Measurements from ENCODE around the gene TP53I11. TPM values are rescaled to one million over a fixed set of nuclear protein-coding genes. Genes with fewer than 3 reads are reported as not detected.

Gene TP53I11
- total RNA-seq, 1 donor from 2014 or later, result 23.1 TPM

DNA sequence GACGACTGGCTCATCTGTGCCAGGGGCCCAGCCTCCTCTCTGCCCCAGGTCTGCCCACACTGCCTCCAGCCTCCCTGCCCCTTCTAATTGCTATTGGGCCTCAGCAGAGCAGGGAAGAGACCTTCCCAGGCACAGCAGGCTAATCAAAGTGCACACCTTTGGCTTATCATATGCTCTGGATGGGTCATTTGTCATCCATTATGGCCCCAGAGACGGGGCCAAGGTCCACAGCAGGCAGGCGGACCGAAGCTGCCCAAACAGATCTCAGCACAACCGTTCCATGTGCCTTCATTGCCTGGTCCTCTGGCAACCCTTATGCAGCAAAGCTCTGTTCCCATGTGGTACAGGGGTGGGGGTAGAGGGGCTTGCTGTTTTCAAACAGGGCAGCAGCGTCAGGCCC is 66.6 kb downstream of the TP53I11 start:
- H3K4me3 Mint-ChIP-seq, result peak overlapping the region; percentile 43
- H3K27ac Mint-ChIP-seq, result no peak overlapping the region
- no peak overlapping the region for H3K27ac ChIP-seq
- peaks cover 2% of the 10 kb centered on the region for H3K36me3 Mint-ChIP-seq
- no peak overlapping the region for H3K9ac ChIP-seq
- H4K20me1 ChIP-seq (ENCODE audit: low read depth), result peaks cover 32% of the 10 kb centered on the region
- H3K27me3 ChIP-seq, result peaks cover 18% of the 10 kb centered on the region
- no peaks in the 10 kb centered on the region for H3K27me3 Mint-ChIP-seq (ENCODE audit: insufficient read depth, low read depth)
- peaks cover 67% of the 10 kb centered on the region for H3K4me1 ChIP-seq
- H3K4me3 ChIP-seq, result no peak overlapping the region
- no peak overlapping the region for H3K4me2 ChIP-seq
- peaks cover 25% of the 10 kb centered on the region for H3F3A ChIP-seq (ENCODE audit: low read depth)
- H3K4me1 Mint-ChIP-seq, result peaks cover 83% of the 10 kb centered on the region
- no peaks in the 10 kb centered on the region for H3K79me2 ChIP-seq (ENCODE audit: low read depth)
- no peaks in the 10 kb centered on the region for H3K36me3 ChIP-seq
- no peaks in the 10 kb centered on the region for H3K9me3 ChIP-seq (ENCODE audit: low read depth)
- no peak overlapping the region for H2AFZ ChIP-seq (replicated peaks)
- H3K9me3 Mint-ChIP-seq, result no peaks in the 10 kb centered on the region
- DNase-seq (ENCODE audit: low spot score), result no peak
- no peak for TF ChIP-seq EZH2phosphoT487 (IDR thresholded peaks at IDR 0.05)
- no peak for TF ChIP-seq EZH2 (IDR thresholded peaks at IDR 0.05)
- no peak for TF ChIP-seq CTCF (IDR thresholded peaks at IDR 0.05)

DNA sequence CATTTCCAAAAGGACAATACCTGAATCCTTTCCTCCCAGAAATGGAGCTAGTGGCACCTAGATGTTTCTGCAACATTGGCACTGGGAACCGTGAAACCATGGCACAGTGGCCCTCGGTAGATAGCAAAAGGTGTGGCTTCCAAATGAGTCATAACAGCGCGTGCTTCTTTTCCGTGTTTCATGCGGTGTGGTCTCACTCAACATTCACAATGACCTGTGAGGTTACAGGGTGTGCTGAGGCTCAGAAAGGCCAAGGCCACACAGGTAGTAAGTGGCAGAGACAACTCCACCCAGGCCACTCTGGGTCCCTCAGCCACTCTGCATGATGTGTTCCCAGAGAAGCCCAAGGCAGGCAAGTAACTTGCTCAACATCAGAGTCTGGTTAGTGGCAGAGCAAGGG is 67.4 kb downstream of the TP53I11 start:
- Histone ChIP-seq H3K4me2 (no peak overlapping the region), H3F3A (ENCODE audit: low read depth) (peaks cover 32% of the 10 kb centered on the region), H3K36me3 (no peaks in the 10 kb centered on the region), H3K4me3 (no peak overlapping the region), H3K4me1 (peaks cover 74% of the 10 kb centered on the region), H3K9ac (no peak overlapping the region), H4K20me1 (ENCODE audit: low read depth) (peaks cover 33% of the 10 kb centered on the region), H2AFZ (replicated peaks) (no peak overlapping the region), H3K27ac (no peak overlapping the region), H3K27me3 (peaks cover 22% of the 10 kb centered on the region), H3K79me2 (ENCODE audit: low read depth) (no peaks in the 10 kb centered on the region), H3K9me3 (ENCODE audit: low read depth) (no peaks in the 10 kb centered on the region)
- peaks cover 2% of the 10 kb centered on the region for H3K36me3 Mint-ChIP-seq
- H3K9me3 Mint-ChIP-seq, result no peaks in the 10 kb centered on the region
- H3K27ac Mint-ChIP-seq, result peak overlapping the region; percentile 84
- TF ChIP-seq CTCF (IDR thresholded peaks at IDR 0.05), result no peak
- no peak for TF ChIP-seq EZH2 (IDR thresholded peaks at IDR 0.05)
- TF ChIP-seq EZH2phosphoT487 (IDR thresholded peaks at IDR 0.05), result no peak
- H3K4me3 Mint-ChIP-seq, result no peak overlapping the region
- DNase-seq (ENCODE audit: low spot score), result no peak
- H3K27me3 Mint-ChIP-seq (ENCODE audit: insufficient read depth, low read depth), result no peaks in the 10 kb centered on the region
- peaks cover 75% of the 10 kb centered on the region for H3K4me1 Mint-ChIP-seq

Other genes with a start within 250 kb of the TP53I11 start
- gene TSPAN18, start 223.9 kb downstream of the TP53I11 start, total RNA-seq (ENCODE audit: low replicate concordance), result 16.5 and 33.0 TPM in 2 replicates
- gene PRDM11, start 195.8 kb upstream of the TP53I11 start, total RNA-seq (ENCODE audit: low replicate concordance), result 1.8 and 5.3 TPM in 2 replicates

Measured in neural progenitor cell (in vitro differentiated cells).